ENCODE data around the gene L3MBTL2. TPM values are rescaled to one million over a fixed set of nuclear protein-coding genes. Genes with fewer than 3 reads are reported as not detected.

Gene L3MBTL2
- total and polyA plus RNA-seq, 2 donors (not counting 1 experiment from before 2014, with no cell fraction given): 22.5 to 37.3 TPM

GRCh38 chr22:41241133-41241676 is 36.1 kb downstream of the L3MBTL2 start:
- TF ChIP-seq EZH2 (IDR thresholded peaks at IDR 0.05; ENCODE audit: borderline replicate concordance, insufficient read depth, low read depth, low read length, poor library complexity, severe bottlenecking) (no peak), CTCF (IDR thresholded peaks at IDR 0.05) (no peak)
- peaks cover 0 to under 1% of the 10 kb centered on the region in 2 experiments for H3K36me3 ChIP-seq (replicated peaks in 1 of 2; ENCODE audit: control extremely low read depth in 1 of 2, control insufficient read depth in 1 of 2, extremely low read depth in 1 of 2, insufficient read depth in 2 of 2, low read length in 1 of 2)
- no peaks in the 10 kb centered on the region for H3K9me3 Mint-ChIP-seq (ENCODE audit: insufficient read depth)
- peaks cover 5 to 10% of the 10 kb centered on the region in 2 donors for H3K4me1 ChIP-seq (ENCODE audit: control insufficient read depth in 2 of 2, insufficient read depth in 2 of 2, low read length in 2 of 2)
- no peak for DNase-seq
- POLR2A ChIA-PET: interaction anchor here (0.5 kb wide), 1 partner anchor 297 kb away, joined by 4 read pairs; no protein-coding TSS in a partner anchor
- H3K4me2 ChIP-seq (replicated peaks; ENCODE audit: low read depth, low read length, poor library complexity, severe bottlenecking): no peak overlapping the region
- no peak overlapping the region for H3K9ac ChIP-seq (ENCODE audit: low read length)
- no peaks in the 10 kb centered on the region for H3K27me3 ChIP-seq (replicated peaks in 1 of 4; ENCODE audit: control extremely low read depth in 1 of 4, control insufficient read depth in 3 of 4, insufficient read depth in 4 of 4, low read length in 3 of 4)
- H3K79me2 ChIP-seq (ENCODE audit: control insufficient read depth, insufficient read depth, low read length): no peaks in the 10 kb centered on the region
- peaks cover 7% of the 10 kb centered on the region for H3K4me1 Mint-ChIP-seq
- H3K27ac ChIP-seq (ENCODE audit: low read length in 2 of 2): no peak overlapping the region
- H3K4me3 ChIP-seq (ENCODE audit: control extremely low read depth in 1 of 5, extremely low read depth in 1 of 5, insufficient read depth in 1 of 5, low read depth in 2 of 5, low read length in 4 of 5): no peak overlapping the region
- no peaks in the 10 kb centered on the region for H3K27me3 Mint-ChIP-seq
- intact Hi-C loops (cut with micrococcal nuclease): no loop called here
- no peak overlapping the region for H2AFZ ChIP-seq (ENCODE audit: insufficient read depth, low read depth, low read length, poor library complexity, severe bottlenecking)
- no peaks in the 10 kb centered on the region for H4K20me1 ChIP-seq (ENCODE audit: control insufficient read depth, insufficient read depth, low read length, poor library complexity, severe bottlenecking)
- CTCF ChIA-PET: no interaction called here
- ATAC-seq (ENCODE audit: low read depth): no peak
- no peaks in the 10 kb centered on the region for H3K9me3 ChIP-seq (ENCODE audit: control extremely low read depth in 1 of 3, control insufficient read depth in 2 of 3, insufficient read depth in 1 of 3, low read length in 2 of 3)
- WGBS (ENCODE audit: insufficient coverage): 93% methylated on average over 3 of the region's 7 CpGs
- H3K27ac Mint-ChIP-seq: no peak overlapping the region
- H3K4me3 Mint-ChIP-seq: no peak overlapping the region

- Histone ChIP-seq H3K36me3 (replicated peaks in 1 of 2; ENCODE audit: control extremely low read depth in 1 of 2, control insufficient read depth in 1 of 2, extremely low read depth in 1 of 2, insufficient read depth in 2 of 2, low read length in 1 of 2) (peaks cover 0 to 10% of the 10 kb centered on the region in 2 experiments), H3K4me3 (ENCODE audit: control extremely low read depth in 1 of 5, extremely low read depth in 1 of 5, insufficient read depth in 1 of 5, low read depth in 2 of 5, low read length in 4 of 5) (no peak overlapping the region), H3K9ac (ENCODE audit: low read length) (no peak overlapping the region), H3K4me1 (ENCODE audit: control insufficient read depth in 2 of 2, insufficient read depth in 2 of 2, low read length in 2 of 2) (no peaks in the 10 kb centered on the region), H3K27me3 (replicated peaks in 1 of 4; ENCODE audit: control extremely low read depth in 1 of 4, control insufficient read depth in 3 of 4, insufficient read depth in 4 of 4, low read length in 3 of 4) (no peaks in the 10 kb centered on the region), H4K20me1 (ENCODE audit: control insufficient read depth, insufficient read depth, low read length, poor library complexity, severe bottlenecking) (no peaks in the 10 kb centered on the region), H3K79me2 (ENCODE audit: control insufficient read depth, insufficient read depth, low read length) (no peaks in the 10 kb centered on the region), H3K9me3 (ENCODE audit: control extremely low read depth in 1 of 3, control insufficient read depth in 2 of 3, insufficient read depth in 1 of 3, low read length in 2 of 3) (no peaks in the 10 kb centered on the region), H3K4me2 (replicated peaks; ENCODE audit: low read depth, low read length, poor library complexity, severe bottlenecking) (no peak overlapping the region), H2AFZ (ENCODE audit: insufficient read depth, low read depth, low read length, poor library complexity, severe bottlenecking) (no peak overlapping the region), H3K27ac (ENCODE audit: low read length in 2 of 2) (no peak overlapping the region)
- peaks cover 3% of the 10 kb centered on the region for H3K4me1 Mint-ChIP-seq
- DNase-seq: no peak
- POLR2A ChIA-PET: no interaction called here
- no peak overlapping the region for H3K4me3 Mint-ChIP-seq
- H3K27me3 Mint-ChIP-seq: no peaks in the 10 kb centered on the region
- ATAC-seq (ENCODE audit: low read depth): no peak
- CTCF ChIA-PET: interaction anchor here (2.0 kb wide), 1 partner anchor 320 kb away, joined by 4 read pairs; no protein-coding TSS in a partner anchor
- H3K9me3 Mint-ChIP-seq (ENCODE audit: insufficient read depth): no peaks in the 10 kb centered on the region
- H3K27ac Mint-ChIP-seq: no peak overlapping the region
- 97% methylated on average over 17 of the region's 18 CpGs for whole genome bisulfite sequencing (ENCODE audit: insufficient coverage)
- TF ChIP-seq EZH2 (IDR thresholded peaks at IDR 0.05; ENCODE audit: borderline replicate concordance, insufficient read depth, low read depth, low read length, poor library complexity, severe bottlenecking): no peak
- no peak for TF ChIP-seq CTCF (IDR thresholded peaks at IDR 0.05)
- intact Hi-C loops (cut with micrococcal nuclease): no loop called here
Observed at GRCh38 chr22:41242396-41243117, 37.4 kb downstream of the L3MBTL2 start.
